HG03025 (cell line): ENCODE data around the gene HEATR1.
"Not testable (repeated sequence)": the region's sequence is repeated elsewhere in the genome, so short reads cannot be mapped to it uniquely, and the experiment has no call there.

Source experiments
- ATAC-seq: cut with Tn5 transposase; IDR thresholded peaks from one replicate; pipeline ENCODE4 v1.9.1; 2021; ENCODE audit warnings: mild to moderate bottlenecking, moderate library complexity; ENCODE audit not compliant: unreplicated experiment, low FRiP score

The HEATR1 gene

DNA sequence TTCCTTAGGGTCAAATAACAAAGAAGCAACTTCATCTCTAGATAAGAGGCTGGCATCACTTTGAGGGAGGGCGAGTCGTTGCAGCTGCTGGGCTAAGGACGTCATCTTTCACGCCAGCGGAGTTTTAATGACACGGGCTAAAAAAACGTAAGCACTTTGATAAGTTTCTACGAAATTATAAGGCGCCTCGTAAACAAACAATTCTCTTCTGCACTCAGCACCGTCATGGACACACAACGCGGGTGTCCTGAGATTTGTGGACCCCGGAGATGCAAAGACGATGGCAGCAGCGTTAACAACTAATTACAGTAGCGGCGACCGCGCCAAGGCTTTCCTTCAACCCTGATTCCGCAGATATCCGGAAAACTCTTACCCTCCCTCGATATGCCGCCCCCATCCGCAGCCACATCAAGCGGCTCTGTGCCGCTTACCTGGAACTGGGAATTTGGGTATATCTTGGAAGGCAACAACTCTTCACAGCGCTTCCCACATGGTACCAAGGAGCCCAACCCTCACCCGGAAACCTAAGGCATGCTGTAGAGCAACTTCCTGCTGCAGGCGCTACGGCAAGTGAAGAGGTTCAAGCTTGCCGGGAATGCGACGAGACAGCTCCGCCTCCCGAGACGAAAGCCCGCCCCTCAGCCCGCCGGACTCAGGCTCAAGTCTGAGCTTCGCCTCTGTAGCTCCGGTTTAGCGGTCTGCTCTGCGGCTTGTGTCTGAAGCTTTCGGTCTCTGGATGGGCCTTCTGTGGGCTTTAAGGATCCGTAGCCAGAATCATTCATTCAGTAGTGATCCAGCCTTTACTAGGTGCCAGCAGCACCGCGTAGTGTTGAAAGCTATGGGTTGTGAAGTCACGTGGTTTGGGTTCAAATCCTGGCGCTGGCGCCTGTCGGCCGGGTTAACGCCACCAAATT is at the start of gene HEATR1:
Gene HEATR1, minus strand, starts transcription at position 526 of the 914 bp plus-strand sequence. Its CDS starts 421 bp downstream, at position 105.
- peak; percentile 96 for ATAC-seq

DNA sequence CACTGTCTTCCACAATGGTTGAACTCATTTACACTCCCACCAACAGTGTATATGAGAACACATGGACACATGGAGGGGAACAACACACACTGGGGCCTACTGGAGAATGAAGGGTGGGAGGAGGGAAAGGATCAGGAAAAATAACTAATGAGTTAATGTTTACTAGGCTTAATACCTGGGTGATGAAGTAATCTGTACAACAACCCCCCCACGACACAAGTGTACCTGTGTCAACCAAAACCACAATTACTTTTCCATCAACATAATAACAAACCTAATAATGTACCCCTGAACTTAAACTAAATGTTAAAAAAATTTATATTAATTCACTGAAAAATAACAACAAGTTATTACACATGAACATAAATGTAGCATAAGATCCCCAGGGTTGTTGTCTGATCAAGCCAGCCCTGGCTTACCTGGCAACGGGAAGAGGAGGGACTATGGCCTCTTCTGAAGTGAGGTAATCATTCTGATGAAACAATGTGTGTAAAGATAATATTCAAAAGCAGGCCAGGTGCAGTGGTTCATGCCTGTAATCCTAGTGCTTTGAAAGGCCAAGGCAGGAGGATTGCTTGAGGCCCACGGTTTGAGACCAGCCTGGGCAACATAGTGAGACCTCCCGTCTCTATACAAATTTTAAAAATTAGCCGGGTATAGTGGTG is 40.8 kb upstream of the HEATR1 start:
- no peak for ATAC-seq

- no peak for ATAC-seq
Measured at GRCh38 chr1:236642763-236643162, 38.4 kb upstream of the HEATR1 start.

GRCh38 chr1:236639686-236640085 is 35.4 kb upstream of the HEATR1 start:
- no peak for ATAC-seq

DNA sequence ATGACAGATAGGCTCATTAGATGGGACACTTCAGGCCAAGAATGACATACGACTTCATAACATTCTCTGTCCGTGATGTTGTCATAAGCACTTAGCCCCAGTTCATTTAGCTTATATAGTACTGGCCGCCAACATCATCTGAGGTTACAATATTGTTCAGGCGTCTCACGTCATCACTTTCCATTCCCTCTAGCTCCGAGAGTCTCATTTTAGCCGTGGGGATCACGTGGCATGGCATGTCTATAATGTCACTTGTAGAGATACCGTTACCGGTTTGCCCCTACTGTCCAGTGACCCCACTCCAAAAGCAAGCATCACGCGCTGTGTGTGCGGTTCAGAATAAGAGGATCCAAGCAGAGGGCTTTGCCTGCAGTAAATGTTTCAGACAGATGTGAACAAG is 34.6 kb upstream of the HEATR1 start:
- no peak for ATAC-seq

DNA sequence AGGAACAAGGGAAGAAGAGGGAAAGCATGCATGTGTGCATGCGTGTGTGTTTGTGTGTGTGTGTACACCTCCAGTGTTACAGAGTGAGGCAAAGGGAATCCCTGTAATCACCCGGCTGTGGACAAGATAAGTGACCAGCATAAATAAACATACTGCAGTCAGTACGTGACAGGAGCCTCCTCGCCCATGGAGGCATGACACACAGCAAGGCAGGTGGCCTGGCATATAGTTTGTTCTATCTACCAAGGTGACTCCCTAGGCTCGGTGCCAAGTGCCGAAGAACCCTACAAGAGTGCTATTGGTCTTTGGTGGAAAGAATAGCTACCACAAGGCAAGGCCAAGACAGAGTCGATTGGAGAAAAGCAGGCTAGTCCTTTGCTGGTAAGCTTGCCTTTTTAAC is 31.7 kb upstream of the HEATR1 start:
- ATAC-seq = no peak

GRCh38 chr1:236627727-236628408 is 23.6 kb upstream of the HEATR1 start:
- ATAC-seq = no peak

- no peak for ATAC-seq
Measured at GRCh38 chr1:236623371-236624166, 19.3 kb upstream of the HEATR1 start.

GRCh38 chr1:236622407-236622806 is 18.1 kb upstream of the HEATR1 start:
- no peak for ATAC-seq

DNA sequence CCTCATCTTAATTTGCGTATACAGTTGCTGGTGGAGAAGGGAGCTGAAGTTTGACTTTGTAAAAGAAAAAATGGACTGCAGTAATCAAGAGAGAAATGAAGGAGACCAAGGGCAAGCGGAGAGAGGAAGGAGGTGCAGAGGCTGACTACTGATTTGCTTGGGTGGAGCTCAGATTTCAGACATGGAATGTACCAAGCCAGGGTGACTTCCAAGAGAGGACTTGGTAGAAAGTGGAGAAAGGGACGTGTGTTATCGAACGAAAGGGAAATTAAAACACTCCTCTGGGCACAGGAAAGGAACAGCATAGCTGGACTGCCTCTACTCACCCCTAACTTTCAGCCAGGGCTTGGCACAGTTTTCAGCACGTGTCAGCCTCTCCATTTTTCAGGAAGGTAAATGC is 15.1 kb upstream of the HEATR1 start:
- ATAC-seq = no peak

GRCh38 chr1:236618507-236618906 is 14.2 kb upstream of the HEATR1 start:
- no peak for ATAC-seq

- no peak for ATAC-seq
Measured at GRCh38 chr1:236615399-236616148, 11.3 kb upstream of the HEATR1 start.

DNA sequence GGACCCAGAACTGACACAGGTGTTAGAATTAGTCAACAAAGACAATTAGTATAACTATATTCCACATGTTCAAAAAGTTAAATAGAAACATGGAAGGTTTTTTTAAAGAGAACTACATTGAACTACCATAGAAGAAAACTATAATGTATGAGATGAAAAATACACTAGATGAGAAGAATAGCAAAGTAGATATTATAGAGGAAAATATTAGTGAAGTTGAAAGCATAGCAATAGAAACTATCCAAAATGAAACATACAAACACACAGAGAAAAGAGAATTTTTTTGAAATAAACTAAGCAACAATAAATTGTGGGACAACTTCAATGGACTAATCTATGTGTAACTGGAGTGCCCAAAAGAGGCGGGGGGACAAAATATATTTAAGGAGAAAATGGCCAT is 8.0 kb upstream of the HEATR1 start:
- ATAC-seq = no peak

DNA sequence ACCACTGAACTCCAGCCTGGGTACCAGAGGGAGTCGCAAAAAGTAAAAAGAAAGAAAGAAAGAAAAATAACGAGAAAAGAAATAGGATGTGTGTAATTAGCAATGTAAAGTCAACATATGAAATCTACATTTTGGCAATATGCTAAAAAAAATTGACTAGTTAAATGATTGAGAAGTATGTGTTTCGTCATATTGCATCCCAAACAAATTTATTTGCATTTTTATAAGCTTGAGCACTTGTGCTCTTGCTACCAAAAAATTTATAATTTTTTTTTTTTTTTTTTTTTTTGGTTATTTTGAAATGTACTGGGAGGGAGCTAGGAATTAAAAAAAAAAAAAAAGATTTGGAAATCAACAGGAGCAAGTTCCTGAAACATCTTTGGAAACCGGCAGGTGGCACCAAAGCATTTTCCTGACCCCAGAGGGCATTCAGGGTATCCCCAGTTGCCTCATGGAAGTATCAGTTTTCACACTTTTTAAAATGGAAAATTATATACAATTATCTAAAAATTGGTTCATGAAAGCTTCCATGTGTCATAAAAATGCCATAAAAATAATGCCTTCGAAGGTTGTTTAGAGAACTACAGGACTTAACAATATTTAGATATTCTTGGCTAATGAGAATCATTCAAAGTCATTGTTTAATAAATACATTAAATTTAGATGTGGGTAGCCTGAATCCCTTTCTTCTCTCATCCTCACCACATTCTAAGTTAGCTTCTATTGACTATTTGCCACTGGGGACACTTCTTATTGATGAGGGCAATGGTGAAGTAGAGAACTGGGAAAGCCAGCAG is 4.8 kb upstream of the HEATR1 start:
- no peak for ATAC-seq

DNA sequence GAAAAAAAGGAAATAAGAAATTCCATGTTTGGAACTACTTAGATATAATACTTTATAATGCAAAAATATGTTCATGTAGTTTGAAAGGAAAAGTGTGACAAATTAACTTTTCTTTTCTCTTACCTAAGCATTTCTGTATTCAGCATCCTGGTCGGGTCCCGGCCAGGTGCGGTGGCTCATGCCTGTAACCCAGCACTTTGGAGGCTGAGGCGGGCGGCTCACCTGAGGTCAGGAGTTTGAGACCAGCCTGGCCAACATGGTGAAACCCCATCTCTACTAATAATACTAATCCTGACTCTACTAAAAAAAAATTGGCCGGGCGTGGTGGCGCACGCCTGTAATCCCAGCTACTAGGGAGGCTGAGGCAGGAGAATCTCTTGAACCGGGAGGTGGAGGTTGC is 3.3 kb upstream of the HEATR1 start:
- not testable (repeated sequence) for ATAC-seq

- no peak for ATAC-seq
Measured at GRCh38 chr1:236604905-236605806, 840 bp upstream of the HEATR1 start.

DNA sequence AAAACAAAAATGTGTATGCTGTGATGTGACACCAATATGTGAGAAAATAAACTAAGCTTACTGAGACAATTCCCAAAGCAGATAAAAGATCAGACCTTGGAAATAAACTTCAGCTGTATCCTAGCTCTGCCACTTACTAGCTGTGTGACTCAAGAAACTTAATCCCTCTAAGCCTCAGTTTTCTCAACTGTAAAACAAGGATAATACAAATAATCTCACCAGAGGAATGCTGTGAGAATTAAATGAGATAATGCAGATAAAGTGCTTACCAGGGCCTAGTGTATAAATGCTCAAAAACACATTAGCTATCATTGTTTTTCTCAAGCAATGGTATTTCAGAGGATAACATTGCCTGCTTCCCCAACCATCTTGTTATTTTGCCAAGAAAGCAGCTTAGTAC is 2.1 kb downstream of the HEATR1 start:
- no peak for ATAC-seq

GRCh38 chr1:236590553-236591150 is 13.7 kb downstream of the HEATR1 start:
- ATAC-seq = no peak
